Measurements from ENCODE around the gene TCEA2. TPM values are rescaled to one million over a fixed set of nuclear protein-coding genes. Genes with fewer than 3 reads are reported as not detected.

The TCEA2 gene
- total and polyA plus RNA-seq, 9 of the 15 experiments (the other 6 are each of a cell fraction or from before 2014, with no cell fraction given) = 1.4 to 28.7 (median 5.4) TPM

DNA sequence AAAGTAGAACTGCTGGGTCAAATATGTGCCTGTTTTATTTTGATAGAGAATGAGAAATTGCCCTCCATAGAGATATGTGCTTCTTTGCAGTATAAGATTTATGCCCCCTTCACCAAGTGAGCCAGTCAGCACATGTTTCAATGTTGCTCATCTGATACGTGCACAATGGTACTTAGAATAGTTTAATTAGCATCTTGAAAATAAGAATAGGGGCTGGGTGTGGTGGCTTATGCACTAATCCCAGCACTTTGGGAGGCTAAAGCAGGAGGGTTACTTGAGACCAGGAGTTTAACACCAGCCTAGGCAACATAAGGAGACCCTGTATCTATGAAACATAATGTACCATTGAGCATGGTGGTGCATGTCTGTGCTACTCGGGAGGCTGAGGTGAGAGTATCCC lies 47.4 kb upstream of the TCEA2 start:
- ATAC-seq (no peak), DNase-seq (ENCODE audit: extremely low read depth in 1 of 4, low spot score in 3 of 4) (no peak), FAIRE-seq (no peak)
- Histone ChIP-seq H3K27ac (ENCODE audit: extremely low read depth, low read depth, low read length) (no peak overlapping the region), H2AFZ (ENCODE audit: low read depth, low read length) (no peak overlapping the region), H4K20me1 (replicated peaks; ENCODE audit: control insufficient read depth, insufficient read depth, low read length) (no peaks in the 10 kb centered on the region), H3K9ac (ENCODE audit: insufficient read depth in 1 of 2, low read depth in 2 of 2, low read length in 2 of 2) (no peak overlapping the region), H3K4me2 (ENCODE audit: insufficient read depth, low read length) (no peak overlapping the region), H3K4me1 (replicated peaks in 1 of 2; ENCODE audit: control insufficient read depth in 2 of 2, insufficient read depth in 2 of 2, low read length in 2 of 2) (no peaks in the 10 kb centered on the region), H3K9me1 (ENCODE audit: control insufficient read depth, insufficient read depth, low read length) (no peaks in the 10 kb centered on the region), H3K79me2 (ENCODE audit: control insufficient read depth, insufficient read depth, low read length) (no peaks in the 10 kb centered on the region), H3K36me3 (ENCODE audit: control insufficient read depth, insufficient read depth, low read length) (peaks cover 73% of the 10 kb centered on the region), H3K27me3 (ENCODE audit: control insufficient read depth in 2 of 2, insufficient read depth in 2 of 2, low read length in 2 of 2) (no peaks in the 10 kb centered on the region), H3K9me3 (replicated peaks; ENCODE audit: control insufficient read depth, insufficient read depth, low read depth, low read length) (no peaks in the 10 kb centered on the region), H3K4me3 (no peak overlapping the region)
- ChIA-PET CTCF (ENCODE audit: low intra/inter-chr PET ratio) (no interaction called here), POLR2A (no interaction called here)
- intact Hi-C loops (cut with micrococcal nuclease) (no loop called here), in situ Hi-C loops (cut with MboI) (no loop called here)
- no TSS peak for BruUV-seq (replicated peaks)
- 88% methylated on average over 2 of the region's 2 CpGs for WGBS (ENCODE audit: insufficient coverage, low coverage, missing lambda C conversion rate)
- TF ChIP-seq RFX5 (IDR thresholded peaks at IDR 0.05; ENCODE audit: low read depth, low read length) (no peak), KLF16 (IDR thresholded peaks at IDR 0.05) (no peak), BCLAF1 (IDR thresholded peaks at IDR 0.05; ENCODE audit: borderline replicate concordance in 1 of 2, control insufficient read depth in 1 of 2, low read depth in 2 of 2, low read length in 1 of 2) (no peak), MTA3 (IDR thresholded peaks at IDR 0.05; ENCODE audit: borderline replicate concordance) (no peak), KLF1 (tag; IDR thresholded peaks at IDR 0.05) (no peak), LARP7 (IDR thresholded peaks at IDR 0.05) (no peak), ZFPM2 (CRISPR knock-in tag; IDR thresholded peaks at IDR 0.05) (no peak), CGGBP1 (CRISPR knock-in tag; IDR thresholded peaks at IDR 0.05) (no peak), MAFK (IDR thresholded peaks at IDR 0.05; ENCODE audit: low read length) (no peak), ZC3H8 (IDR thresholded peaks at IDR 0.05) (no peak), ZNF23 (CRISPR knock-in tag; IDR thresholded peaks at IDR 0.05) (no peak), GTF2E2 (tag; IDR thresholded peaks at IDR 0.05) (no peak), OTX1 (CRISPR knock-in tag; IDR thresholded peaks at IDR 0.05) (no peak), GABPB2 (CRISPR knock-in tag; conservative IDR thresholded peaks at IDR 0.05) (no peak), ZNF77 (CRISPR knock-in tag; IDR thresholded peaks at IDR 0.05) (no peak)
- TF ChIP-seq, protein P1, sequence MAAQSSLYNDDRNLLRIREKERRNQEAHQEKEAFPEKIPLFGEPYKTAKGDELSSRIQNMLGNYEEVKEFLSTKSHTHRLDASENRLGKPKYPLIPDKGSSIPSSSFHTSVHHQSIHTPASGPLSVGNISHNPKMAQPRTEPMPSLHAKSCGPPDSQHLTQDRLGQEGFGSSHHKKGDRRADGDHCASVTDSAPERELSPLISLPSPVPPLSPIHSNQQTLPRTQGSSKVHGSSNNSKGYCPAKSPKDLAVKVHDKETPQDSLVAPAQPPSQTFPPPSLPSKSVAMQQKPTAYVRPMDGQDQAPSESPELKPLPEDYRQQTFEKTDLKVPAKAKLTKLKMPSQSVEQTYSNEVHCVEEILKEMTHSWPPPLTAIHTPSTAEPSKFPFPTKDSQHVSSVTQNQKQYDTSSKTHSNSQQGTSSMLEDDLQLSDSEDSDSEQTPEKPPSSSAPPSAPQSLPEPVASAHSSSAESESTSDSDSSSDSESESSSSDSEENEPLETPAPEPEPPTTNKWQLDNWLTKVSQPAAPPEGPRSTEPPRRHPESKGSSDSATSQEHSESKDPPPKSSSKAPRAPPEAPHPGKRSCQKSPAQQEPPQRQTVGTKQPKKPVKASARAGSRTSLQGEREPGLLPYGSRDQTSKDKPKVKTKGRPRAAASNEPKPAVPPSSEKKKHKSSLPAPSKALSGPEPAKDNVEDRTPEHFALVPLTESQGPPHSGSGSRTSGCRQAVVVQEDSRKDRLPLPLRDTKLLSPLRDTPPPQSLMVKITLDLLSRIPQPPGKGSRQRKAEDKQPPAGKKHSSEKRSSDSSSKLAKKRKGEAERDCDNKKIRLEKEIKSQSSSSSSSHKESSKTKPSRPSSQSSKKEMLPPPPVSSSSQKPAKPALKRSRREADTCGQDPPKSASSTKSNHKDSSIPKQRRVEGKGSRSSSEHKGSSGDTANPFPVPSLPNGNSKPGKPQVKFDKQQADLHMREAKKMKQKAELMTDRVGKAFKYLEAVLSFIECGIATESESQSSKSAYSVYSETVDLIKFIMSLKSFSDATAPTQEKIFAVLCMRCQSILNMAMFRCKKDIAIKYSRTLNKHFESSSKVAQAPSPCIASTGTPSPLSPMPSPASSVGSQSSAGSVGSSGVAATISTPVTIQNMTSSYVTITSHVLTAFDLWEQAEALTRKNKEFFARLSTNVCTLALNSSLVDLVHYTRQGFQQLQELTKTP (IDR thresholded peaks at IDR 0.05; ENCODE audit: low read depth in 1 of 2, partially characterized antibody in 2 of 2) = no peak
- TF ChIP-seq, protein P2, sequence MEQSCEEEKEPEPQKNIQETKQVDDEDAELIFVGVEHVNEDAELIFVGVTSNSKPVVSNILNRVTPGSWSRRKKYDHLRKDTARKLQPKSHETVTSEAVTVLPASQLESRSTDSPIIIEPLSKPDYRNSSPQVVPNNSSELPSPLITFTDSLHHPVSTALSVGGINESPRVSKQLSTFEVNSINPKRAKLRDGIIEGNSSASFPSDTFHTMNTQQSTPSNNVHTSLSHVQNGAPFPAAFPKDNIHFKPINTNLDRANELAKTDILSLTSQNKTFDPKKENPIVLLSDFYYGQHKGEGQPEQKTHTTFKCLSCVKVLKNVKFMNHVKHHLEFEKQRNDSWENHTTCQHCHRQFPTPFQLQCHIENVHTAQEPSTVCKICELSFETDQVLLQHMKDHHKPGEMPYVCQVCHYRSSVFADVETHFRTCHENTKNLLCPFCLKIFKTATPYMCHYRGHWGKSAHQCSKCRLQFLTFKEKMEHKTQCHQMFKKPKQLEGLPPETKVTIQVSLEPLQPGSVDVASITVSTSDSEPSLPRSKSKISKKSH (CRISPR knock-in tag; IDR thresholded peaks at IDR 0.05) = no peak
